HG03520 (cell line): ENCODE data around the gene ALPL.

Experiments used
- ATAC-seq: cut with Tn5 transposase; IDR thresholded peaks from one replicate; pipeline ENCODE4 v1.9.1; 2021; ENCODE audit warnings: mild to moderate bottlenecking, moderate library complexity; ENCODE audit not compliant: unreplicated experiment

The ALPL gene

GRCh38 chr1:21596174-21596573, 87.0 kb downstream of the ALPL start:
- no peak for ATAC-seq

- ATAC-seq = no peak
These were observed 87.4 kb downstream of the ALPL start for GRCh38 chr1:21596628-21597027.

DNA sequence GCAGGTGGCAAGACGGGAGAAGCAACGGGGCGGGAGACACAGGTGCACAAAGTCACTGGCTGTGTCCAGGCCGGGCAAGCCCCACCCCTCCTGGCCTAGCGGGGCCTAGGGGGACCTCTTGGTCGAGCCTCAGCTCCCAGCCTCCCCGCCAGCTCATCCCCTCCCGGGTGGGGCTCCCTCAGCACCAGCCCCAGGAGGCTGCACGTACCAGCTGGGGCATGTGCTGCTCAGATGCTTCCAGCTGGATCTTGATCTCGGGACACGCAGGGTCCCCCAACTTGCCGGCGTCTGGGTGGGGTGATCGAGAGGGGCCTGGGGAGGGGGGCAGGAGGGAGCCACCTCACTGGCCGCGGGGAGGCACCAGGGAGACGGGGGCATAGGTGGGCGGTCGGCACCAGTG, 88.5 kb downstream of the ALPL start:
- ATAC-seq = no peak

DNA sequence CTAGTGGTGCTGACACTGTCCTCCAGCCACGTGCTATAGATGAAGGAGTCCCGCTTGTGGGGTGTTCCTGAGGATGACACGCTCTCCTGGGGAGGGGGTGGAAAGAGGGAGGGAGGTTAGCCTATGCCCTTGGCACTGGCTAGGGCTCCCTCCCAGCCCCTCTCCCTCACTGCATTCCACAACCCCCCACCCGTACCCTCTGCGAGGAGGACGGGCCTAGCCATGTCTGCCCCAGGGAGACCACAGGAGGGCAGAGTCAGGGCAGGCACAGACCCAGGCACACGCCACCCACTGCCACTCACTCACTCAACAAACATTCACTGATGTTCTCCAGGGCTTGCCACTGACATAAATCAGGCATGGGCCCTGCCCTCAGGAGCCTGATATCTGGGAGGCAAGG, 89.2 kb downstream of the ALPL start:
- ATAC-seq = no peak

DNA sequence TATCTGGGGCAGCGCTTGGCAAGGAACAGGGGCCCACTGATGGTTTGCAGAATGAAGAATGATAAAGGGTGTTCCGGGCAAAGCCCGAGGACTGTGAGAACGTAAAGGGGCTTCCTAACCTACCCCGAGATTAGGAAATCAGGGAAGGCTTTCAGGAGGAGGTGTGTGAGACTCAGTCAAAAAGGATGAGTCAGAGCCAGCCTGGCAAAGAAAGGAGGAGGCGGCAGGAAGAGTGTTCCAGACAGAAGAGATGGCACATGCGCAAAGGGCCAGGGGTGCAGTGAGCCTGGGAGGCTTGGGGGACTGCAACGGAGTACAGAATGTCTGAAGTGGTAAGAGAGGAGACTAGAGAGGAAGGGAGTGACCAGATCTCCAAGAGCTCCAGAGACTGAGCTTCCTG, 89.7 kb downstream of the ALPL start:
- no peak for ATAC-seq

DNA sequence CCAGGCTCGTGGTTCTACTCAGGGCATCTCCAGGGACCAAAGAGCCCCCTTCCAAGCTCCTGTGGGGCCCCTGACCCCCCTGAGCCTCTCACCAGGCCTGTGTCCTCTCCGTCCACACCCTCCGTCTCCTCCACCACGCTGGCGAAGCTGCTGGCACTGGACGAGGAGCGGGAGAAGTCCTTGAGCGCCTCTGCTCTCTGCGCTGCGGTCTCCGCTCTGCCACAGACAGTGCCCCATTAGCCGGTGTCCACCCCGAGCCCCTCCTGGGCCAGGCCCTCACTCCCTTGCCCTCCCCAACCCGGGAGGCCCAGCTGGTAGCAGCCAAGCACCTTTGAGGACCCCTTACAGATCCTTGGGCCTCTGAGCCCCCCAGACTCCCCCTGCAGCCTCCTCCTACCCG, 90.2 kb downstream of the ALPL start:
- ATAC-seq = no peak

DNA sequence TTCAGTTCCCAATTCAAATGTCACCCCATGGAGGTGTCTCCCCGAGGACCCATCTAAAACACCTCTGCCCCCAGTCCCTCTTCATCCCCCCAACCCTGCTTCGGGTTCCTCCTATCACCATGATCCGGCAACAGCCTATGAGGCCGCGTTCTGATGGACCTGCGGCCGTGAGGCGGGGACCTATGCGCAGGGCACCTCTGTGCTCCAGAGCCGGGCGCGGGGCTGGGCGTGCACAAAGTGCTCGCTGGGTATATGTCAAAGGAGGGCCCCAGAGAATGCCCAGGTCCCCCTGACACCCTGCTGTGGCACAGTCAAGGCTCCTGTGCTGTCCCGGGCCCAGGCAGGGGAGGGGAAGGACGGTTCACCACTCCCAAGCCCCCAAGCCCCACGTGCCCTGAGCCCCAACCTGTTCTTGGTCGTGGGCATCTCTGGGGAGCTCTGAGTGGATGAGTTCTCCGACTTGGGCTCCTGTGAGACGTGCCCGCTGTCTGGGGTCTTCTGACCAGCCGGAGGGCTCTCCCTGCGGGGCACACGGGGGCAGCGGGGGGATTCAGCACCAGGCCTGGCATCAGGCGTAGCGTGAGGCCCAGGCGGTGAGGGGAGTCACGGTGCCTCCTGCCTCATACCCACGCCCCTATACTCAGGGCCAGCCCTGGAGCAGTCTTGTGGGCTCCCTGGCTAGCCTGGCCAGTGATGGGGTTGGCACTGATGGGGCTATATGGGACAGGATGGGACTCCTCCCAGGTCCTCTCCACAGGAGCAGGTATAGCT, 92.2 kb downstream of the ALPL start:
- ATAC-seq = no peak

DNA sequence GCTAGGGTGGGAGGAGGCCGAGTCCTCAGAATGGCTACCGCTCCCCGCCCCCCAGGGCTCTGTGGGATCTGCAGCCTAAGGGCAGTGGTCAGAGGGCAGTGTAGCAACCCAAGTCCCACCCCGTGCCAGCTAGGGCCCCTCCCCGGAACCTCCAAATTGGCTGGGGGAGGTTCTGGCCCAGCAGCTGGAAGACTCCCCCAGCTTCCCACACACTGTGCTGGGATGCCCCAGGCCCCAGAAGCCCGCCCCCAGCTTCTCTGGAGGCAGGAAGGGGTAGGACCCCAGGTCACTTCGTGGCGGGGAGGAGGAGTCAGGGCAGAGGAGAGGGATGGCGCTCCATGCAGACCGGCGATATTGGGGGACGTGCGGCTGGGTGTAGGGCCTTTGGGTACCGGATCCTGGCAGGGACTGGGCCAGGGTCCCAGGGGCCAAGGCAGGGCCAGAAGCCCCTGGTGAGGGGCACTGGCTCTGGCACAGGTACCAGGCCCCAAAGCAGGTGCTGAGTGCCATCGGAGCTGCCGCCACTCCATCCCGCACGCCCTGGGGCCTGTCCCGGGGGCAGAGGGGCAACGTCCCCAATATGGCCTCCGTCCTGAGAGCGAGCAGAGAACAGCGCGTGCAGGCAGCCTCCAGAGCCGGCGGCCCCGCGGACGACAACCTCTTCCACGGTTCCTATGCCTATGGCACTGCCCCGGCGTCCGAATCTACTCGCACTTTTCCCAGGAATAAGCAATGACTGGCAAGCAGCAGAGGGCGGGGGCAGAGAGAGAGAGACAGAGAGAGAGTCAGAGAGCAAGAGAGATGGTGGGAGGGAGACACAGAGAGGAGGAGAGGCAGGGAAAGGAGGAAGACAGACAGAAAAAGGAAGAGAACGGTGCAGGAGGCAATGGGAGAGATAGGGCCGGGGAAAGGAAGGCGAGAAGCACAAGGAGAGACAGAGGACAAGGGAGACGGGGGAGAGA, 94.2 kb downstream of the ALPL start:
- ATAC-seq = no peak

DNA sequence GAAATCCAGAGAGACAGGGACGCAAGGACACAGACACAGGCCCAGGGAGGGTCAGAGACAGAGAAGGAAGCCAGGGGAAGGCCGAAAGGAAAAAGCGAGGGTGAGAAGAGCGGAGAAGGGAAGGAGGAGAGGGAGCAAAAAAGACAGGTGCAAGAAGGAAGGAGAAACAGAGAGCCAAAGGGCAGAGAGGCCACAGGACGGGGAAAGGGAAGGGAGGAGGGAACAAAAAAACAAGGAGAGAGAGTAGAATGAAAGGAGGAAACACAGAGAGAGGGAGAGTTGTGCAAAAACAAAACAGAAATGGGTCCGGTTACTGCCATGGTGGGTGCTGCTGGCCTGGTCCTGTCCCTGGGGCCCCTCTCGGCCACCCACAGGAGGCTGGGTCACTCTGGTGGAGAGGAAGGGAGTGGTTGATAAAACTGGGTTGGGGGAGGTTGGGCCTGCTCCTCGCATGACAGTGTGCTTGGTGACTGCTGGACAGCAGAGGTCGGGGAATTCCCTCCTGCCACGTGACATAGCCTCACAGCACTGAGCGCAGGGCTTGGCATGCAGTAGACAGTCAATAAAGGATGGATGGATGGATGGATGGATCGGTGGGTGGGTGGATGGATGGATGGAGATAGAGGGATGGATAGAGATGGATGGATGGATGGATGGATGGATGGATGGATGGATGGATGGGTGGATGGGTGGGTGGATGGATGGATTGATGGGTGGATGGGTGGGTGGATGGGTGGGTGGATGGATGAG, 95.2 kb downstream of the ALPL start:
- ATAC-seq = no peak

GRCh38 chr1:21605012-21605715, 95.9 kb downstream of the ALPL start:
- no peak for ATAC-seq

DNA sequence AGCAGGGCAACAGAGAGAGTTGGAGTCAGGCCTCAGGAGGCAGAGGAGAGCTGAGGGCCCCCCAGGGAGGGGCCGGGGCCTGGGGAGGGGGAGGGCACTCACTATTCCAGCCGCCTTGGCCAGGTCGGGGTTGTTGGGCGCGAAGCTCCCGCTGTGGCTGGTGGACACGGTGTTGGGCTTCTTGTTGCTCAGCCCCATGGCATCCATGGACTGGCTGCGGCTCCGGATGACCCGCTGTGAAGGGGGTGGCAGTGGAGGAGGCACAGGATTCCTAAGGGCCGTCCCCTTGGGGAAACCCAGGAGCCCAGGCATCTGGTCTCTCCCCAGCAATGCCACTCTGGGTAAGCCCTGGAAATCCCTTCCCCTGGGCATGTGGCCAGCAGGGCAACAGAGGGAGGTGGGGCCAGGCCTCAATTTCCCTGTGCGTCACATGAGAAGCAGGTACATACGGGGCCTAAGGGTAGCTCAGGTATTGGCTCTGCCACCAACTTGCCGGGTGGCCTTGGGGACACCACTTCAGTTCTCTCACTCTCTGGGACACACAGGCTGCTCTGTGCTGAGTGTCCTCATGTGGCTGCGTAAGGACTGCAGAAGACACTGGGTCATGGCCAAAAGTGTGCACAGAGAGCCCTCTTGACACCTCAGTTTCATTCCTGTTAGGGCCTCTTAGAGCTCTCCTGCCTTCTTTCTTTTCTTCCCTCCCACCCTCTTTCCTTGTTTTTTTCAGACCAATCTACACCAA, 96.9 kb downstream of the ALPL start:
- no peak for ATAC-seq

- ATAC-seq = no peak
These were observed 98.6 kb downstream of the ALPL start for GRCh38 chr1:21607549-21608529.

DNA sequence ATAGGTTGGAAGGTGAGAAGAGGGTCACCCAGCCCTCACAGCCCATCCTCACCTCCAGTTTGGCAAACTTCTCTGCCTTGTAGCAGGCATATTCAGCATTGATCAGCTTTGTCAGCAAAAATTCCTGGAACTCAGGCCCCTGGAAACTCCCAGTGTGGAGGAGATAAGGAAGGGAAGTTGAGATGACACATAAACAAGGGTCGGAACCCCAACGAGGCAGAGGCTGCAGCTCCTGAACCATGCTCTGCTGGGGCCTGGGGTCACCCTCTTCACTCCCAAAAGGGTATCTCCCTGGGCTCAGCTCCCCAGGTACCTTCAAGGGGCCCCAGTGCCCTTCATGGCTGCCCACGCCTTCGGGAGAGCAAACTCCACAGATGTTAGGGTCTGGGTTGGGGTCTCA, 99.6 kb downstream of the ALPL start:
- ATAC-seq = no peak

- ATAC-seq = no peak
These were observed 100.8 kb downstream of the ALPL start for GRCh38 chr1:21610027-21610426.

- no peak for ATAC-seq
These were observed 102.0 kb downstream of the ALPL start for GRCh38 chr1:21610989-21611785.

- ATAC-seq = no peak
These were observed 102.8 kb downstream of the ALPL start for GRCh38 chr1:21612057-21612456.

DNA sequence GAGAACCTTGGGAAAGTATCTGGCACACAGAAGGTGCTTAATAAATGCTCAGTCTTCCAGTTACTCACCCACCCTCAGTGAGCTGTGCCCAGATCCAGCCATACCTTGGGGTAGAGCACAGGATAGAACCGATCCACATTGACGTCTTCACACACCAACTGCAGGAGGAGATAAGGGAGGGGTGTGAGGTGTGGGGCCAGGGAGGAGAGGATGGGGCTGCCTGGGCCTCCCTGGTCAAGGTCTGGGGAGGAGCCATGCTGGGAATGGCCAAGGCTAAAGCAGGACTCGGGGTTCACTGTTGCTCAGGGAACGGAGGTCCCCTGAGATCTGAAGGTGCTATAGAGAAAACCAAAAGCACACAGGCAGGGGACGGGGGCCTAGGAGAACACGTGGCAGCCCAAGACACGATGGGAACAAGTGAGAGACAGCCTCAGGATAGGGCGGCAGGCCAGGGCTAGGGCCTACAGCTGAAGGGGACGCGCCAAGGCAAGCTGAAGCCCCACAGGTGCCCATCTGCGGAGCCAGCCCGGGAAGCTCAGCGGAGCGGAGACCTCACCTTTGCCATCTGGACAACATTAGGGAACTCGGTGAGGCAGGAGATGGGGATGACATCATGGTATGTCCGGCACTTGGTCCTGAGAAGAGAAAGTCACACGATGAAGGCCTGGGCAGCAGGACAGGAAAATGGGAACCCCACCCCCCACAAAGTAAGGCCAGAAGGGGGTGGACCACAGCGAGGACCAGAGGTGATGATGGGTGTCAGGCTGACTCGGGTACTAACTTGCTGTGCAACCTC, 104.0 kb downstream of the ALPL start:
- ATAC-seq = no peak
